HepG2 (cell line): Measurements from ENCODE around the gene MRPS5. TPM values are rescaled to one million over a fixed set of nuclear protein-coding genes. Genes with fewer than 3 reads are reported as not detected.
A peak's percentile ranks its signal among the peaks of the same experiment; 100 is the strongest.

ENCODE experiments used
- ARNT2 ChIP-seq: sonication (generic); formaldehyde crosslinking; IDR thresholded peaks from 2 replicates; pipeline ENCODE4 v1.8.0; 2022; ENCODE audit warnings: mild to moderate bottlenecking, low read depth, missing genetic modification reagents, moderate library complexity
- CC2D1A ChIP-seq: sonication (generic); formaldehyde crosslinking; IDR thresholded peaks from 2 replicates; pipeline ENCODE4 v1.8.1; 2023; ENCODE audit warnings: mild to moderate bottlenecking, missing genetic modification reagents
- FOXK1 ChIP-seq: sonication (generic); formaldehyde crosslinking; IDR thresholded peaks from 2 replicates; pipeline ENCODE4 v1.4.0; 2020; ENCODE audit warnings: low read depth, missing genetic modification reagents, borderline replicate concordance
- KDM6A ChIP-seq: IDR thresholded peaks from 2 replicates; pipeline ENCODE4 v1.6.1; 2016; ENCODE audit warnings: low read depth
- MZF1 ChIP-seq: sonication (generic); formaldehyde crosslinking; IDR thresholded peaks from 2 replicates; pipeline ENCODE4 v1.8.1; 2023; ENCODE audit warnings: mild to moderate bottlenecking, missing genetic modification reagents, borderline replicate concordance
- RXRA ChIP-seq: sonication (generic); formaldehyde crosslinking; IDR thresholded peaks from 2 replicates; pipeline ENCODE4 v1.5.1; 2020; ENCODE audit warnings: missing genetic modification reagents
- SATB2 ChIP-seq: sonication (generic); formaldehyde crosslinking; IDR thresholded peaks from 2 replicates; pipeline ENCODE4 v1.5.0; 2020; ENCODE audit warnings: missing genetic modification reagents
- SPEN ChIP-seq: sonication (generic); formaldehyde crosslinking; IDR thresholded peaks from 2 replicates; pipeline ENCODE4 v1.5.1; 2020; ENCODE audit warnings: low read depth, mild to moderate bottlenecking, missing genetic modification reagents
- TBX2 ChIP-seq: sonication (generic); formaldehyde crosslinking; IDR thresholded peaks from 2 replicates; pipeline ENCODE4 v1.5.0; 2020; ENCODE audit warnings: missing genetic modification reagents, mild to moderate bottlenecking, borderline replicate concordance
- ZBTB42 ChIP-seq: sonication (generic); formaldehyde crosslinking; IDR thresholded peaks from 2 replicates; pipeline ENCODE4 v1.5.0; 2020; ENCODE audit warnings: mild to moderate bottlenecking, missing genetic modification reagents
- ZNF343 ChIP-seq: sonication (generic); formaldehyde crosslinking; IDR thresholded peaks from 2 replicates; pipeline ENCODE4 v1.4.0; 2020; ENCODE audit warnings: mild to moderate bottlenecking, missing genetic modification reagents
- ZNF446 ChIP-seq: sonication (generic); formaldehyde crosslinking; IDR thresholded peaks from 2 replicates; pipeline ENCODE4 v1.5.0; 2020; ENCODE audit warnings: mild to moderate bottlenecking, missing genetic modification reagents
- ZNF557 ChIP-seq: sonication (generic); formaldehyde crosslinking; IDR thresholded peaks from 2 replicates; pipeline ENCODE4 v1.4.0; 2020; ENCODE audit warnings: missing genetic modification reagents
- polyA plus RNA-seq, 8 experiments: library from polyadenylated mRNA; depleted of rRNA in 3 of 8; stranded (reverse) in 7 of 8; unstranded in 1 of 8; fragments of >200 nt; fragmentation: Illumina TruSeq in 4 of 8; extraction: Trizol in 4 of 8; gene quantifications; 2 replicates each; pipeline versions ENCODE4 v1.2.1 to v1.2.3, GENCODE V29; 2011 to 2016; ENCODE audit warnings: low read depth in 4 of 8, missing spikeins in 1 of 8, mixed read lengths in 1 of 8; ENCODE audit not compliant: insufficient read depth in 1 of 8
- total RNA-seq, 5 experiments: library from RNA; depleted of rRNA; stranded (reverse); fragments of >200 nt; fragmentation: Illumina TruSeq; extraction: Trizol; gene quantifications; 2 replicates each; pipeline ENCODE4 v1.2.3, GENCODE V29; 2016; ENCODE audit warnings: low read depth in 1 of 5
- TF ChIP-seq, protein P1 (sequence below): sonication (generic); formaldehyde crosslinking; IDR thresholded peaks from 2 replicates; pipeline ENCODE4 v1.9.0; 2021; ENCODE audit warnings: missing genetic modification reagents, borderline replicate concordance
- TF ChIP-seq, protein P2 (sequence below): sonication (generic); formaldehyde crosslinking; IDR thresholded peaks from 2 replicates; pipeline ENCODE4 v1.4.0; 2020; ENCODE audit warnings: mild to moderate bottlenecking, low read depth, missing genetic modification reagents
- TF ChIP-seq, protein P3 (sequence below): sonication (generic); formaldehyde crosslinking; IDR thresholded peaks from 2 replicates; pipeline ENCODE4 v1.4.0; 2020; ENCODE audit warnings: mild to moderate bottlenecking, missing genetic modification reagents
- TF ChIP-seq, protein P4 (sequence below): sonication (generic); formaldehyde crosslinking; IDR thresholded peaks from 2 replicates; pipeline ENCODE4 v1.4.0; 2020; ENCODE audit warnings: mild to moderate bottlenecking, missing genetic modification reagents
- TF ChIP-seq, protein P5 (sequence below): sonication (generic); formaldehyde crosslinking; IDR thresholded peaks from 2 replicates; pipeline ENCODE4 v1.4.0; 2020; ENCODE audit warnings: missing genetic modification reagents, borderline replicate concordance

Gene MRPS5
- total and polyA plus RNA-seq, 2 of the 13 experiments (the other 11 are each of a cell fraction or from before 2014, with no cell fraction given), result 98.8 to 134 TPM

DNA sequence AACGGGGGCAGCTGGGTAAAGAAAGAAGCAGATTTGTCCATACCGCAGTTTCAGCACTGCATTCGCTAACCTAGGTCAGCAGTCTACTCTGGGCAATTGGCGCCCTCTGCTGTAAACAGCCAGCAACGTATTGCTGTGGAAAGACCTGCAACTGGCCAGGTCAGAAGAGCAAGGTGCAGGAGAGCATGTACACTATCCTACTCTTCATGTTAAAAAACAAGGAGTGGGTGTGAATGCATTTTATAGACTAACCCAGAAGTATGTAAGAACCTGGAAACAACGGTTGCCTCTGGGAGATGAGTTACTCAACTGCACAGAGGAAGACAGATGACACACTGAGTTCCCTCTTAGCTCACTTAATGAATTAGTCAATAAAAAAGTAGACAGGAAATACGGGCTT is 6.2 kb downstream of the MRPS5 start (continued):
- TF ChIP-seq, protein P1, sequence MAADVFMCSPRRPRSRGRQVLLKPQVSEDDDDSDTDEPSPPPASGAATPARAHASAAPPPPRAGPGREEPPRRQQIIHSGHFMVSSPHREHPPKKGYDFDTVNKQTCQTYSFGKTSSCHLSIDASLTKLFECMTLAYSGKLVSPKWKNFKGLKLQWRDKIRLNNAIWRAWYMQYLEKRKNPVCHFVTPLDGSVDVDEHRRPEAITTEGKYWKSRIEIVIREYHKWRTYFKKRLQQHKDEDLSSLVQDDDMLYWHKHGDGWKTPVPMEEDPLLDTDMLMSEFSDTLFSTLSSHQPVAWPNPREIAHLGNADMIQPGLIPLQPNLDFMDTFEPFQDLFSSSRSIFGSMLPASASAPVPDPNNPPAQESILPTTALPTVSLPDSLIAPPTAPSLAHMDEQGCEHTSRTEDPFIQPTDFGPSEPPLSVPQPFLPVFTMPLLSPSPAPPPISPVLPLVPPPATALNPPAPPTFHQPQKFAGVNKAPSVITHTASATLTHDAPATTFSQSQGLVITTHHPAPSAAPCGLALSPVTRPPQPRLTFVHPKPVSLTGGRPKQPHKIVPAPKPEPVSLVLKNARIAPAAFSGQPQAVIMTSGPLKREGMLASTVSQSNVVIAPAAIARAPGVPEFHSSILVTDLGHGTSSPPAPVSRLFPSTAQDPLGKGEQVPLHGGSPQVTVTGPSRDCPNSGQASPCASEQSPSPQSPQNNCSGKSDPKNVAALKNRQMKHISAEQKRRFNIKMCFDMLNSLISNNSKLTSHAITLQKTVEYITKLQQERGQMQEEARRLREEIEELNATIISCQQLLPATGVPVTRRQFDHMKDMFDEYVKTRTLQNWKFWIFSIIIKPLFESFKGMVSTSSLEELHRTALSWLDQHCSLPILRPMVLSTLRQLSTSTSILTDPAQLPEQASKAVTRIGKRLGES (CRISPR knock-in tag), result no peak
- peak; percentile 83; the same call in 1 of the 2 replicates for TF ChIP-seq FOXK1 (CRISPR knock-in tag)
- no peak for TF ChIP-seq ZNF343 (CRISPR knock-in tag)
- TF ChIP-seq, protein P2, sequence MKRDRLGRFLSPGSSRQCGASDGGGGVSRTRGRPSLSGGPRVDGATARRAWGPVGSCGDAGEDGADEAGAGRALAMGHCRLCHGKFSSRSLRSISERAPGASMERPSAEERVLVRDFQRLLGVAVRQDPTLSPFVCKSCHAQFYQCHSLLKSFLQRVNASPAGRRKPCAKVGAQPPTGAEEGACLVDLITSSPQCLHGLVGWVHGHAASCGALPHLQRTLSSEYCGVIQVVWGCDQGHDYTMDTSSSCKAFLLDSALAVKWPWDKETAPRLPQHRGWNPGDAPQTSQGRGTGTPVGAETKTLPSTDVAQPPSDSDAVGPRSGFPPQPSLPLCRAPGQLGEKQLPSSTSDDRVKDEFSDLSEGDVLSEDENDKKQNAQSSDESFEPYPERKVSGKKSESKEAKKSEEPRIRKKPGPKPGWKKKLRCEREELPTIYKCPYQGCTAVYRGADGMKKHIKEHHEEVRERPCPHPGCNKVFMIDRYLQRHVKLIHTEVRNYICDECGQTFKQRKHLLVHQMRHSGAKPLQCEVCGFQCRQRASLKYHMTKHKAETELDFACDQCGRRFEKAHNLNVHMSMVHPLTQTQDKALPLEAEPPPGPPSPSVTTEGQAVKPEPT (CRISPR knock-in tag), result no peak
- TF ChIP-seq, protein P3, sequence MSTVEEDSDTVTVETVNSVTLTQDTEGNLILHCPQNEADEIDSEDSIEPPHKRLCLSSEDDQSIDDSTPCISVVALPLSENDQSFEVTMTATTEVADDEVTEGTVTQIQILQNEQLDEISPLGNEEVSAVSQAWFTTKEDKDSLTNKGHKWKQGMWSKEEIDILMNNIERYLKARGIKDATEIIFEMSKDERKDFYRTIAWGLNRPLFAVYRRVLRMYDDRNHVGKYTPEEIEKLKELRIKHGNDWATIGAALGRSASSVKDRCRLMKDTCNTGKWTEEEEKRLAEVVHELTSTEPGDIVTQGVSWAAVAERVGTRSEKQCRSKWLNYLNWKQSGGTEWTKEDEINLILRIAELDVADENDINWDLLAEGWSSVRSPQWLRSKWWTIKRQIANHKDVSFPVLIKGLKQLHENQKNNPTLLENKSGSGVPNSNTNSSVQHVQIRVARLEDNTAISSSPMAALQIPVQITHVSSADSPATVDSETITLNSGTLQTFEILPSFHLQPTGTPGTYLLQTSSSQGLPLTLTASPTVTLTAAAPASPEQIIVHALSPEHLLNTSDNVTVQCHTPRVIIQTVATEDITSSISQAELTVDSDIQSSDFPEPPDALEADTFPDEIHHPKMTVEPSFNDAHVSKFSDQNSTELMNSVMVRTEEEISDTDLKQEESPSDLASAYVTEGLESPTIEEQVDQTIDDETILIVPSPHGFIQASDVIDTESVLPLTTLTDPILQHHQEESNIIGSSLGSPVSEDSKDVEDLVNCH (CRISPR knock-in tag), result no peak
- no peak for TF ChIP-seq ZBTB42 (CRISPR knock-in tag)
- TF ChIP-seq RXRA (CRISPR knock-in tag), result no peak
- no peak for TF ChIP-seq ZNF557
- TF ChIP-seq ZNF446, result no peak
- no peak for TF ChIP-seq SPEN (CRISPR knock-in tag)
- no peak for TF ChIP-seq CC2D1A (CRISPR knock-in tag)
- no peak for TF ChIP-seq MZF1 (CRISPR knock-in tag)
- TF ChIP-seq, protein P4, sequence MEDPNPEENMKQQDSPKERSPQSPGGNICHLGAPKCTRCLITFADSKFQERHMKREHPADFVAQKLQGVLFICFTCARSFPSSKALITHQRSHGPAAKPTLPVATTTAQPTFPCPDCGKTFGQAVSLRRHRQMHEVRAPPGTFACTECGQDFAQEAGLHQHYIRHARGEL (CRISPR knock-in tag), result no peak
- TF ChIP-seq TBX2 (CRISPR knock-in tag), result 0 out of 2 replicates have a peak, but pooled peaks have one; percentile 21
- no peak for TF ChIP-seq SATB2
- TF ChIP-seq, protein P5, sequence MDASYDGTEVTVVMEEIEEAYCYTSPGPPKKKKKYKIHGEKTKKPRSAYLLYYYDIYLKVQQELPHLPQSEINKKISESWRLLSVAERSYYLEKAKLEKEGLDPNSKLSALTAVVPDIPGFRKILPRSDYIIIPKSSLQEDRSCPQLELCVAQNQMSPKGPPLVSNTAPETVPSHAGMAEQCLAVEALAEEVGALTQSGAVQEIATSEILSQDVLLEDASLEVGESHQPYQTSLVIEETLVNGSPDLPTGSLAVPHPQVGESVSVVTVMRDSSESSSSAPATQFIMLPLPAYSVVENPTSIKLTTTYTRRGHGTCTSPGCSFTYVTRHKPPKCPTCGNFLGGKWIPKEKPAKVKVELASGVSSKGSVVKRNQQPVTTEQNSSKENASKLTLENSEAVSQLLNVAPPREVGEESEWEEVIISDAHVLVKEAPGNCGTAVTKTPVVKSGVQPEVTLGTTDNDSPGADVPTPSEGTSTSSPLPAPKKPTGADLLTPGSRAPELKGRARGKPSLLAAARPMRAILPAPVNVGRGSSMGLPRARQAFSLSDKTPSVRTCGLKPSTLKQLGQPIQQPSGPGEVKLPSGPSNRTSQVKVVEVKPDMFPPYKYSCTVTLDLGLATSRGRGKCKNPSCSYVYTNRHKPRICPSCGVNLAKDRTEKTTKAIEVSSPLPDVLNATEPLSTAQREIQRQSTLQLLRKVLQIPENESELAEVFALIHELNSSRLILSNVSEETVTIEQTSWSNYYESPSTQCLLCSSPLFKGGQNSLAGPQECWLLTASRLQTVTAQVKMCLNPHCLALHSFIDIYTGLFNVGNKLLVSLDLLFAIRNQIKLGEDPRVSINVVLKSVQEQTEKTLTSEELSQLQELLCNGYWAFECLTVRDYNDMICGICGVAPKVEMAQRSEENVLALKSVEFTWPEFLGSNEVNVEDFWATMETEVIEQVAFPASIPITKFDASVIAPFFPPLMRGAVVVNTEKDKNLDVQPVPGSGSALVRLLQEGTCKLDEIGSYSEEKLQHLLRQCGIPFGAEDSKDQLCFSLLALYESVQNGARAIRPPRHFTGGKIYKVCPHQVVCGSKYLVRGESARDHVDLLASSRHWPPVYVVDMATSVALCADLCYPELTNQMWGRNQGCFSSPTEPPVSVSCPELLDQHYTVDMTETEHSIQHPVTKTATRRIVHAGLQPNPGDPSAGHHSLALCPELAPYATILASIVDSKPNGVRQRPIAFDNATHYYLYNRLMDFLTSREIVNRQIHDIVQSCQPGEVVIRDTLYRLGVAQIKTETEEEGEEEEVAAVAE, result peak; percentile 47; the same call in 1 of the 2 replicates
- TF ChIP-seq ARNT2 (CRISPR knock-in tag), result no peak
- TF ChIP-seq KDM6A (CRISPR knock-in tag), result no peak
